Ascending aorta (tissue), 2 donors: Measurements from ENCODE around the gene SFMBT2. TPM values are rescaled to one million over a fixed set of nuclear protein-coding genes. Genes with fewer than 3 reads are reported as not detected.

Source experiments
- DNase-seq, 2 donors: peaks; one replicate each; pipeline ENCODE4 v3.0.0-alpha.2; 2019; ENCODE audit warnings: low spot score in 2 of 2
- H3K27ac ChIP-seq, 2 donors: fragments of 200-600 bp; sonication (generic); one replicate each; pipeline ENCODE4 v1.5.1; 2016 to 2017; ENCODE audit warnings: mild to moderate bottlenecking in 1 of 2
- H3K27me3 ChIP-seq: fragments of 200-600 bp; sonication (generic); one replicate; pipeline ENCODE4 v1.5.1; 2017
- H3K36me3 ChIP-seq, 2 donors: fragments of 200-600 bp; sonication (generic); one replicate each; pipeline ENCODE4 v1.5.1; 2016
- H3K4me1 ChIP-seq, 2 donors: fragments of 200-600 bp; sonication (generic); one replicate each; pipeline ENCODE4 v1.5.1; 2016 to 2017; ENCODE audit warnings: mild to moderate bottlenecking in 1 of 2
- H3K4me3 ChIP-seq, 2 donors: fragments of 200-600 bp; sonication (generic); one replicate each; pipeline ENCODE4 v1.5.1; 2016 to 2017; ENCODE audit warnings: mild to moderate bottlenecking in 1 of 2
- H3K9me3 ChIP-seq, 2 donors: fragments of 200-600 bp; sonication (generic); one replicate each; pipeline ENCODE4 v1.5.1; 2016
- intact Hi-C: fragments of 100-400 bp; cut with DNase I; formaldehyde crosslinking; loops from one replicate; pipeline ENCODE4 v1.15.1; 2023
- total RNA-seq: library from RNA; depleted of rRNA; stranded (reverse); fragments of >200 nt; gene quantifications from one replicate; pipeline ENCODE4 v1.1.0, GENCODE V29; 2016
- TF ChIP-seq, protein P1 (sequence below), 3 experiments: fragments of 200-600 bp in 2 of 3; fragments of 450-650 bp in 1 of 3; sonication (generic) in 2 of 3; IDR thresholded peaks; one replicate each; pipeline ENCODE4 v1.5.1; 2016 to 2019; ENCODE audit warnings: antibody characterized with exemption in 3 of 3, mild to moderate bottlenecking in 1 of 3, moderate library complexity in 1 of 3

Gene SFMBT2
- total RNA-seq, 1 donor from 2014 or later = 2.2 TPM

DNA sequence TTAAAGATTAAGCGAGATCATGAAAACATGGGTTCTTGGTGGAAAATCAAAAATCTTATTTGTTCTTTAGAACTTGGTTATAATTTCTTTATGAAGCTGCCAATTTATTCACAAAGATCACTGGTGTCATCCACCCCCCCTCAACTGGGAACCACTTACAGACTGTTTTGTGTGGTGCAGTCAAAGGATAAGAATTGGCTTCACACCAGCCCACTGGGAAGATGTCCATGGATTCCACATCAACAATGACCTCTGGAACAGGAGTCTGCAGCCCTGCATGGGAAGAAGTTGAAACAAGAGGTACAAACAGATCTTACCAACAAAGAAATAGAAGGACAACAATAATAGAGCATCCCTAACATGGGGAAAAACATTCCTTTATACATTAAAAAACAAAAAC is 205.2 kb downstream of the SFMBT2 start:
- H3K27me3 ChIP-seq = no peaks in the 10 kb centered on the region
- no peak for DNase-seq
- no peak overlapping the region for H3K4me3 ChIP-seq
- intact Hi-C loops = no loop called here
- H3K27ac ChIP-seq = no peak overlapping the region
- no peaks in the 10 kb centered on the region for H3K36me3 ChIP-seq
- H3K9me3 ChIP-seq = no peaks in the 10 kb centered on the region
- H3K4me1 ChIP-seq = peaks cover 0 to 7% of the 10 kb centered on the region in 2 donors
- TF ChIP-seq, protein P1, sequence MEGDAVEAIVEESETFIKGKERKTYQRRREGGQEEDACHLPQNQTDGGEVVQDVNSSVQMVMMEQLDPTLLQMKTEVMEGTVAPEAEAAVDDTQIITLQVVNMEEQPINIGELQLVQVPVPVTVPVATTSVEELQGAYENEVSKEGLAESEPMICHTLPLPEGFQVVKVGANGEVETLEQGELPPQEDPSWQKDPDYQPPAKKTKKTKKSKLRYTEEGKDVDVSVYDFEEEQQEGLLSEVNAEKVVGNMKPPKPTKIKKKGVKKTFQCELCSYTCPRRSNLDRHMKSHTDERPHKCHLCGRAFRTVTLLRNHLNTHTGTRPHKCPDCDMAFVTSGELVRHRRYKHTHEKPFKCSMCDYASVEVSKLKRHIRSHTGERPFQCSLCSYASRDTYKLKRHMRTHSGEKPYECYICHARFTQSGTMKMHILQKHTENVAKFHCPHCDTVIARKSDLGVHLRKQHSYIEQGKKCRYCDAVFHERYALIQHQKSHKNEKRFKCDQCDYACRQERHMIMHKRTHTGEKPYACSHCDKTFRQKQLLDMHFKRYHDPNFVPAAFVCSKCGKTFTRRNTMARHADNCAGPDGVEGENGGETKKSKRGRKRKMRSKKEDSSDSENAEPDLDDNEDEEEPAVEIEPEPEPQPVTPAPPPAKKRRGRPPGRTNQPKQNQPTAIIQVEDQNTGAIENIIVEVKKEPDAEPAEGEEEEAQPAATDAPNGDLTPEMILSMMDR (IDR thresholded peaks at IDR 0.05) = no peak

DNA sequence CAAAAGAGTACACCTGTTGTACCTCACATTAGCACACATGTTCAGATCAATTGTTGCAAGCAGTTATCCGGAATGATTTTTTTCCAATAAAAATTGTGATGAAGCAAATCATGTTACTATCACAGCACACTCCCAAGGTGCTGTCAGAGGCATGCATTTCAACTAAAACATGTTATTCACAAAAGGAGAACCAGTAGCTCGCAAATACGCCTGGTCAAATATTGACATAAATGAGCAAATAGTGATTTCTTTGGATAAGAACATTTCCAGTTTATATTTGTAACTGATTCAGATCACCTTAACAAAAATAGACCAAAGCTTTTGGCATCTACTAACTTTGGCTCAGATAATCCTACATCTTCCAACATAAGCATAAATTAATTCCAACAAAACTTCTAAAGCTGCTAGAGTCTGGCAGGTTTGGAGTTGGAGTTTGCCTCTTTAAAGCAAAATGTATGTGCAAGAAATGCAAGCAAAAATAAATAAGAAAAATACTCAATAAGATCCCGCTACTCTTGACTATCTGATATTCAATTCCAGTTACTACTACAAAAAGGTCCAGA is 208.0 kb downstream of the SFMBT2 start:
- Histone ChIP-seq H3K27ac (no peak overlapping the region), H3K27me3 (no peaks in the 10 kb centered on the region), H3K9me3 (no peaks in the 10 kb centered on the region), H3K4me3 (no peak overlapping the region), H3K4me1 (peaks cover 0 to 7% of the 10 kb centered on the region in 2 donors), H3K36me3 (no peaks in the 10 kb centered on the region)
- DNase-seq = no peak
- TF ChIP-seq, protein P1 (IDR thresholded peaks at IDR 0.05) = no peak
- intact Hi-C loops = no loop called here

DNA sequence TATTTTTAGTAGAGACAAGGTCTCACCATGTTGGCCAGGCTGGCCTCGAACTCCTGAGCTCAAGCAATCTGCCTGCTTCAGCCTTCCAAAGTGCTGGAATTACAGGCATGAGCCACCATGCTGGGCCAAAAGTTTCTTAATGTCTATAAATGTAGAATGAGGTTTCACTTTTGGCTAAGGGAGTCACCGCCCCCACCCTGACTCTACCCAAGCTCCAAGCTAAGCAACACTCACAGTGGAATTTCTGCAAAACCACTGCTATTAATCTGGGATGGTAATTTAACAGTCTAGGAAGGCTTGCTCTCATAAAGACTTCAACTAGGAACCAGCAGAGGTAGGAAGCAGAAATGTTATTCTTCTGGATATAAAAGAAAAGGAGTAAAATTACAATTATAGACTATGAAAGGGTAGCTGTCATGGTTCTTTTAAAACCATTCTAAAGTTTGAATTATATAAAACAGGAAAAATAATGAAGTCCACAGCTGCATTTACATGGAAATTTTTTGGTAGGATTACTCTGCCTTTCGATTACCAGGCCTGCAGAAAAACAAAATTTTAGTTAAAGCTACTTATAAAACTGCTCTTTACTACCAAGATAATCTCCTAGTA is 211.6 kb downstream of the SFMBT2 start:
- H3K27ac ChIP-seq = no peak overlapping the region
- H3K4me1 ChIP-seq = peaks cover 0 to 7% of the 10 kb centered on the region in 2 donors
- H3K27me3 ChIP-seq = no peaks in the 10 kb centered on the region
- H3K9me3 ChIP-seq = no peaks in the 10 kb centered on the region
- intact Hi-C loops = no loop called here
- no peak overlapping the region for H3K4me3 ChIP-seq
- H3K36me3 ChIP-seq = peaks cover 0 to 4% of the 10 kb centered on the region in 2 donors
- DNase-seq = no peak
- TF ChIP-seq, protein P1 (IDR thresholded peaks at IDR 0.05) = no peak

DNA sequence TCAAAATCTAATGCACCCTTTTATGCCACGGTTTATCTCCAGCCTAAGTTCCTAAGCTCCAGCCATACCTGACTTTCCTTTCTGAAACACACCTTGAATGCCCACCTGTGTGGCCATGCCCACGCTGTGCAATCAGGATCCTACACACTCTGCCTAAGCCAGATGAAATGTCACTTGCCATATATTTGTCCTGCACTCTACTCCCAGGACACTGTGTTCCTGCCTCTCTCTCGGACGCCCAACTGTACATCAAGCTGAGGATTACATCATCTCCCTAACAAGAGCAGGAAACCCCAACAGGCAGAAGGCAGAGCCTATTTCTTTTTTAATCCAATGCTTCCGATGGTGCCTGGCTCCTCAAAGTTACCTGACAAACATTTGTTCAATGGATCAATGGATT is 214.6 kb downstream of the SFMBT2 start:
- H3K4me1 ChIP-seq = no peaks in the 10 kb centered on the region
- intact Hi-C loops = no loop called here
- no peak for DNase-seq
- no peaks in the 10 kb centered on the region for H3K27me3 ChIP-seq
- H3K36me3 ChIP-seq = peaks cover 0 to 4% of the 10 kb centered on the region in 2 donors
- TF ChIP-seq, protein P1 (IDR thresholded peaks at IDR 0.05) = no peak
- H3K27ac ChIP-seq = no peak overlapping the region
- no peaks in the 10 kb centered on the region for H3K9me3 ChIP-seq
- H3K4me3 ChIP-seq = no peak overlapping the region

DNA sequence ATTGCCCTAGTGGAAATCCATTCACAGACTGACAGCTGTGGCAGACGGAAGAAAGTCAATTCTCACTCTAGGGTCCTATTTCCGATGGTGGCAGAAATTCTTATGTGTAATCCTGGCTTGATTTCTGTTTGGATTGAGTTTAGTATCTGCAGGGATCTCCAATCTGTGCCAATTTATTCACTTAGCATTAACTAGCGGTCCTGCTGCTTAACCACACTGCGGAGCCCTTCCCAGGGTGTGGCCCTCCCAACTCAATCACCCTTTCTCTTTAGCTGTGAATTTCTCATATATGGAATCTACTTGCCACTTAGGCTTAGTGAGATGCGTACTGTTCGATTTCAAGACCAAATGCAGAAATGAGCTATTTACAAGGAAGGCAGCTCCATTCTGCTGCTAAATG is 215.7 kb downstream of the SFMBT2 start:
- TF ChIP-seq, protein P1 (IDR thresholded peaks at IDR 0.05) = no peak
- peaks cover 0 to 4% of the 10 kb centered on the region in 2 donors for H3K36me3 ChIP-seq
- intact Hi-C loops = no loop called here
- DNase-seq = no peak
- no peak overlapping the region for H3K4me3 ChIP-seq
- no peaks in the 10 kb centered on the region for H3K4me1 ChIP-seq
- H3K9me3 ChIP-seq = no peaks in the 10 kb centered on the region
- no peak overlapping the region for H3K27ac ChIP-seq
- no peaks in the 10 kb centered on the region for H3K27me3 ChIP-seq
